Eye (tissue), 1 donor: ENCODE results near the gene ATP5F1D.

Experiments used
- DNase-seq: peaks from one replicate; pipeline ENCODE4 v3.0.0-alpha.2; 2015

The ATP5F1D gene

GRCh38 chr19:1259876-1260748 lies 18.6 kb downstream of the ATP5F1D start:
- peak; percentile 60 for DNase-seq

- peak; percentile 98 for DNase-seq
Observed at GRCh38 chr19:1260749-1261537, 19.4 kb downstream of the ATP5F1D start.

GRCh38 chr19:1261538-1261797 lies 19.9 kb downstream of the ATP5F1D start:
- DNase-seq, result no peak

- no peak for DNase-seq
Observed at GRCh38 chr19:1261798-1262622, 20.5 kb downstream of the ATP5F1D start.

- peak; percentile 71 for DNase-seq
Observed at GRCh38 chr19:1262623-1263123, 21.1 kb downstream of the ATP5F1D start.

- no peak for DNase-seq
Observed at GRCh38 chr19:1263188-1263587, 21.6 kb downstream of the ATP5F1D start.

- peak; percentile 85 for DNase-seq
Observed at GRCh38 chr19:1264801-1265614, 23.5 kb downstream of the ATP5F1D start.

- DNase-seq, result no peak
Observed at GRCh38 chr19:1265615-1266128, 24.1 kb downstream of the ATP5F1D start.

- peak; percentile 89 for DNase-seq
Observed at GRCh38 chr19:1266129-1266915, 24.8 kb downstream of the ATP5F1D start.

- peak; percentile 92 for DNase-seq
Observed at GRCh38 chr19:1266916-1267476, 25.4 kb downstream of the ATP5F1D start.

- DNase-seq, result peak; percentile 68
Observed at GRCh38 chr19:1267477-1268225, 26.1 kb downstream of the ATP5F1D start.

GRCh38 chr19:1268226-1269064 lies 26.9 kb downstream of the ATP5F1D start:
- DNase-seq, result peak; percentile 50

GRCh38 chr19:1269065-1269477 lies 27.5 kb downstream of the ATP5F1D start, which contains the start of gene CIRBP:
CIRBP (plus strand) TSS chr19:1269332; CDS start chr19:1270934, 1,602 bp downstream.
- peak; percentile 100 for DNase-seq

GRCh38 chr19:1269478-1270212 lies 28.1 kb downstream of the ATP5F1D start:
- peak; percentile 94 for DNase-seq

GRCh38 chr19:1270213-1270853 lies 28.8 kb downstream of the ATP5F1D start:
- DNase-seq, result no peak

GRCh38 chr19:1270854-1271527 lies 29.4 kb downstream of the ATP5F1D start:
- no peak for DNase-seq
